Endothelial cell of umbilical vein (primary cell): ENCODE results near the gene TMEM208. TPM values are rescaled to one million over a fixed set of nuclear protein-coding genes. Genes with fewer than 3 reads are reported as not detected.

Experiments
- BruUV-seq: library from RNA; stranded (reverse); fragments of 400-500 nt; replicated peaks from 2 replicates; lab custom pipeline; 2021; lab: Mats Ljungman, UMichigan
- CTCF ChIA-PET: fragments of 300-600, 350-600 bp; sonication (Branson Sonifier 250); formaldehyde crosslinking; loops from one replicate; lab custom pipeline; 2021; ENCODE audit warnings: antibody characterized with exemption, inconsistent platforms; lab: Charles Lee
- POLR2A ChIA-PET: fragments of 300-600, 350-600 bp; sonication (Branson Sonifier 250); formaldehyde crosslinking; loops from one replicate; lab custom pipeline; 2021; ENCODE audit warnings: antibody characterized with exemption, inconsistent platforms; lab: Charles Lee
- DNase-seq: peaks from one replicate; pipeline ENCODE4 v3.0.0-alpha.2; 2011; ENCODE audit warnings: low read depth, low spot score
- FAIRE-seq: peaks from 2 replicates; lab custom pipeline; 2011; peaks lifted over from hg19 to GRCh38; lab: Jason Lieb, UNC
- H2AFZ ChIP-seq: 2 replicates; pipeline ENCODE4 v1.6.0; 2012; ENCODE audit warnings: low read depth, low read length, control low read depth, inconsistent platforms
- H3K27ac ChIP-seq: 2 replicates; pipeline ENCODE4 v1.5.1; 2011; ENCODE audit warnings: low read depth, mild to moderate bottlenecking, control low read depth, low read length, moderate library complexity; ENCODE audit not compliant: insufficient read depth
- H3K27me3 ChIP-seq, 2 experiments: 2 replicates each; pipeline versions ENCODE4 v1.6.0 to v1.6.1; 2011; ENCODE audit warnings: low read length in 2 of 2, mixed read lengths in 1 of 2; ENCODE audit not compliant: control insufficient read depth in 2 of 2, insufficient read depth in 2 of 2
- H3K36me3 ChIP-seq, 2 experiments: 2 replicates in 1 of 2; 3 replicates in 1 of 2; pipeline ENCODE4 v1.5.1; 2011; ENCODE audit warnings: low read length in 2 of 2, mild to moderate bottlenecking in 1 of 2, moderate library complexity in 1 of 2; ENCODE audit not compliant: control insufficient read depth in 2 of 2, insufficient read depth in 2 of 2; ENCODE audit errors: extremely low read depth in 1 of 2
- H3K4me1 ChIP-seq: 3 replicates; pipeline ENCODE4 v1.5.1; 2011; ENCODE audit warnings: mild to moderate bottlenecking, low read length; ENCODE audit not compliant: control insufficient read depth, insufficient read depth; ENCODE audit errors: extremely low read depth
- H3K4me2 ChIP-seq: 2 replicates; pipeline ENCODE4 v1.6.1; 2011; ENCODE audit warnings: low read length, control low read depth, mixed read lengths; ENCODE audit not compliant: insufficient read depth
- H3K4me3 ChIP-seq, 3 experiments: fragments of 200-600 bp in 1 of 3; sonication (generic), shearing (Covaris generic) in 1 of 3; replicated peaks in 1 of 3; 2 replicates each; pipeline ENCODE4 v1.5.1; 2011 to 2016; ENCODE audit warnings: control low read depth in 3 of 3, low read length in 3 of 3, mild to moderate bottlenecking in 2 of 3, inconsistent platforms in 1 of 3, low read depth in 1 of 3, moderate library complexity in 1 of 3; ENCODE audit not compliant: insufficient read depth in 1 of 3
- H3K79me2 ChIP-seq: 2 replicates; pipeline ENCODE4 v1.6.0; 2012; ENCODE audit warnings: low read length, inconsistent platforms; ENCODE audit not compliant: control insufficient read depth, insufficient read depth
- H3K9ac ChIP-seq: replicated peaks from 2 replicates; pipeline ENCODE3; 2011; ENCODE audit warnings: low read length, control low read depth; ENCODE audit not compliant: insufficient read depth; ENCODE audit errors: extremely low read depth
- H3K9me1 ChIP-seq: replicated peaks from 3 replicates; pipeline ENCODE4 v1.6.0; 2011; ENCODE audit warnings: mild to moderate bottlenecking, low read length; ENCODE audit not compliant: control insufficient read depth, insufficient read depth; ENCODE audit errors: extremely low read depth
- H3K9me3 ChIP-seq: replicated peaks from 2 replicates; pipeline ENCODE4 v1.5.1; 2012; ENCODE audit warnings: low read length, inconsistent platforms; ENCODE audit not compliant: control insufficient read depth, insufficient read depth
- H4K20me1 ChIP-seq: replicated peaks from 2 replicates; pipeline ENCODE3; 2011; ENCODE audit warnings: mild to moderate bottlenecking, low read length; ENCODE audit not compliant: control insufficient read depth, insufficient read depth; ENCODE audit errors: extremely low read depth
- EZH2 ChIP-seq: IDR thresholded peaks from 2 replicates; pipeline ENCODE4 v1.6.1; 2012; ENCODE audit warnings: borderline replicate concordance, low read depth, mild to moderate bottlenecking, moderate library complexity, low read length, inconsistent platforms; ENCODE audit not compliant: severe bottlenecking
- FOS ChIP-seq: IDR thresholded peaks from 2 replicates; pipeline ENCODE4 v1.6.1; 2011; ENCODE audit warnings: mild to moderate bottlenecking, low read length, moderate library complexity, borderline replicate concordance; ENCODE audit not compliant: insufficient read depth
- GATA2 ChIP-seq: IDR thresholded peaks from 2 replicates; pipeline ENCODE4 v1.7.0; 2011; ENCODE audit warnings: low read depth, mild to moderate bottlenecking, moderate library complexity, mixed read lengths, low read length; ENCODE audit not compliant: insufficient read length, insufficient read depth
- JUN ChIP-seq: IDR thresholded peaks from 2 replicates; pipeline ENCODE4 v1.6.1; 2011; ENCODE audit warnings: borderline replicate concordance, low read depth; ENCODE audit not compliant: insufficient read length, insufficient read depth
- MAX ChIP-seq: IDR thresholded peaks from 2 replicates; pipeline ENCODE4 v1.6.1; 2011; ENCODE audit not compliant: insufficient read depth, insufficient read length
- MYC ChIP-seq: IDR thresholded peaks from one replicate; pipeline ENCODE4 v1.6.1; 2011; ENCODE audit warnings: mild to moderate bottlenecking, low read depth, low read length
- POLR2A ChIP-seq: IDR thresholded peaks from 2 replicates; pipeline ENCODE4 v1.6.1; 2012; ENCODE audit warnings: low read depth, mild to moderate bottlenecking, control low read depth, low read length
- POLR2AphosphoS5 ChIP-seq: IDR thresholded peaks from 2 replicates; pipeline ENCODE4 v1.6.1; 2012; ENCODE audit warnings: low read depth, mild to moderate bottlenecking, control low read depth, low read length, moderate library complexity; ENCODE audit not compliant: insufficient read depth
- dilution Hi-C: fragments of 300-500 bp; cut with MboI; formaldehyde crosslinking; loops from one replicate; pipeline ENCODE4 v1.15.0; 2019; ENCODE audit warnings: low sequenced_read_pairs; ENCODE audit not compliant: extremely low pct_ligation_motif_present
- intact Hi-C: fragments of 100-400 bp; cut with micrococcal nuclease; formaldehyde crosslinking; loops from one replicate; pipeline ENCODE4 v1.10.0; 2022
- polyA plus RNA-seq, 4 experiments: library from polyadenylated mRNA; depleted of rRNA in 3 of 4; stranded (reverse) in 3 of 4; unstranded in 1 of 4; fragments of >200 nt; gene quantifications; 2 replicates each; pipeline versions ENCODE4 v1.2.1 to v1.2.3, GENCODE V29; 2011 to 2012; ENCODE audit warnings: missing spikeins in 1 of 4
- total RNA-seq: library from RNA; stranded (reverse); gene quantifications from 2 replicates; pipeline ENCODE4 v1.2.3, GENCODE V29; 2021
- TF ChIP-seq, protein P1 (sequence below), 2 donors: IDR thresholded peaks; 1 replicate in 1 of 2; 2 replicates in 1 of 2; pipeline ENCODE4 v1.5.1; 2011; ENCODE audit warnings: low read length in 2 of 2, mild to moderate bottlenecking in 2 of 2, moderate library complexity in 2 of 2, control low read depth in 1 of 2, inconsistent platforms in 1 of 2, low read depth in 1 of 2; ENCODE audit not compliant: insufficient read depth in 1 of 2; ENCODE audit errors: extremely low read depth in 1 of 2

Gene TMEM208
- total and polyA plus RNA-seq, 2 donors (not counting 3 experiments of a cell fraction or from before 2014, with no cell fraction given) = 35.3 to 94.0 TPM

DNA sequence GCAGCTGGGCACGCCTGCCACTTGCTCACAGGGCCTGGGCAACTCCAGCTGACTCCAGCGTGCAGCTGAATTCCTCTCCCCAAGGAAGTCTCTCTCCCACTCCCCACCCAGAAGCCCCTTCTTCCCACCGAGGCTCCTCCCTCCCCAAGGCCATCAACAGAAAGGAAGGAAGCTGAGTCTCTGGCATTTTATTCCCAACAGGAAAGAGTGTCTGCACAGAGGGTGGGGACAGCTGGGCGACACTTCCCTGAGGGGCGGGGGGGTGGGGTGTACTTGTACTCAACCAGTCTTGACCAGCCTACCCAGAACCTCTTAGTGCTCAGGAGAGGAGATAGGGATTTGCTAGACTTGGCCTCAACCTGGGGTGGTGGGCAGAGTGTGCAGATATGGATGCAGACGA is 36.9 kb upstream of the TMEM208 start, which contains the start of gene EXOC3L1:
Gene EXOC3L1, minus strand, starts transcription at position 96 of the 400 bp plus-strand sequence. CDS start 460 bp downstream, outside the sequence.
- no peak for DNase-seq
- Histone ChIP-seq H4K20me1 (no peaks in the 10 kb centered on the region), H3K79me2 (peaks cover 30% of the 10 kb centered on the region), H3K27ac (peak within 1 kb of the TSS; percentile 27), H3K4me2 (peak within 1 kb of the TSS; percentile 26), H3K9ac (no peak within 1 kb of the TSS), H3K4me3 (no peak within 1 kb of the TSS), H3K36me3 (peaks cover 2 to 7% of the 10 kb centered on the region in 2 experiments), H3K4me1 (peaks cover 36% of the 10 kb centered on the region), H3K27me3 (no peaks in the 10 kb centered on the region), H2AFZ (peak within 1 kb of the TSS; percentile 40), H3K9me3 (no peaks in the 10 kb centered on the region), H3K9me1 (no peaks in the 10 kb centered on the region)
- dilution Hi-C loops = no loop called here
- intact Hi-C loops = loop anchor here (5.0 to 10.0 kb wide), 2 partner anchors 37 to 205 kb away; partner anchors contain the start of genes TMEM208 and TPPP3
- TF ChIP-seq POLR2AphosphoS5 (no peak), MYC (no peak), FOS (no peak), JUN (no peak), MAX (no peak), POLR2A (no peak), GATA2 (no peak), EZH2 (no peak)
- TF ChIP-seq, protein P1, sequence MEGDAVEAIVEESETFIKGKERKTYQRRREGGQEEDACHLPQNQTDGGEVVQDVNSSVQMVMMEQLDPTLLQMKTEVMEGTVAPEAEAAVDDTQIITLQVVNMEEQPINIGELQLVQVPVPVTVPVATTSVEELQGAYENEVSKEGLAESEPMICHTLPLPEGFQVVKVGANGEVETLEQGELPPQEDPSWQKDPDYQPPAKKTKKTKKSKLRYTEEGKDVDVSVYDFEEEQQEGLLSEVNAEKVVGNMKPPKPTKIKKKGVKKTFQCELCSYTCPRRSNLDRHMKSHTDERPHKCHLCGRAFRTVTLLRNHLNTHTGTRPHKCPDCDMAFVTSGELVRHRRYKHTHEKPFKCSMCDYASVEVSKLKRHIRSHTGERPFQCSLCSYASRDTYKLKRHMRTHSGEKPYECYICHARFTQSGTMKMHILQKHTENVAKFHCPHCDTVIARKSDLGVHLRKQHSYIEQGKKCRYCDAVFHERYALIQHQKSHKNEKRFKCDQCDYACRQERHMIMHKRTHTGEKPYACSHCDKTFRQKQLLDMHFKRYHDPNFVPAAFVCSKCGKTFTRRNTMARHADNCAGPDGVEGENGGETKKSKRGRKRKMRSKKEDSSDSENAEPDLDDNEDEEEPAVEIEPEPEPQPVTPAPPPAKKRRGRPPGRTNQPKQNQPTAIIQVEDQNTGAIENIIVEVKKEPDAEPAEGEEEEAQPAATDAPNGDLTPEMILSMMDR (IDR thresholded peaks at IDR 0.05; ENCODE audit: extremely low read depth in 1 of 2, insufficient read depth in 1 of 2, low read depth in 1 of 2, low read length in 2 of 2) = no peak
- FAIRE-seq = no peak
- BruUV-seq = no TSS peak
- POLR2A ChIA-PET = no interaction called here
- CTCF ChIA-PET = interaction anchor here (0.6 to 3.5 kb wide), 7 partner anchors 8 to 229 kb away, joined by 3 to 15 read pairs (median 4); partner anchors contain the start of genes CES3, ELMO3 and NOL3
